Muscle of back (tissue), 11 donors: ENCODE results near the gene C1GALT1. TPM values are rescaled to one million over a fixed set of nuclear protein-coding genes. Genes with fewer than 3 reads are reported as not detected.
"Not testable (repeated sequence)": the region's sequence is repeated elsewhere in the genome, so short reads cannot be mapped to it uniquely, and the experiment has no call there.

Source experiments
- DNase-seq, 3 donors: peaks; one replicate each; pipeline versions ENCODE4 v3.0.0 to v3.0.0-alpha.2; 2013
- polyA plus RNA-seq, 10 donors: library from polyadenylated mRNA; unstranded; fragments of 120-200 nt; gene quantifications; one replicate each; pipeline ENCODE4 v1.2.1, GENCODE V29; 2013; ENCODE audit not compliant: insufficient read length in 10 of 10

Gene C1GALT1
- polyA plus RNA-seq, 10 donors, result 14.6 to 27.6 (median 19.4) TPM

GRCh38 chr7:7165372-7165771, 17.0 kb upstream of the C1GALT1 start:
- no peak for DNase-seq

GRCh38 chr7:7166318-7166717, 16.0 kb upstream of the C1GALT1 start:
- DNase-seq, result no peak

- no peak for DNase-seq
Observed at GRCh38 chr7:7169296-7169695, 13.0 kb upstream of the C1GALT1 start.

GRCh38 chr7:7173956-7174632, 8.2 kb upstream of the C1GALT1 start:
- no peak for DNase-seq

- DNase-seq, result no peak
Observed at GRCh38 chr7:7175075-7175695, 7.2 kb upstream of the C1GALT1 start.

GRCh38 chr7:7176406-7177043, 5.8 kb upstream of the C1GALT1 start:
- peak; percentile 16 to 58 (median 34) for DNase-seq

- peak in 1 of 3 donors; percentile 47 for DNase-seq
Observed at GRCh38 chr7:7177044-7177517, 5.3 kb upstream of the C1GALT1 start.

- DNase-seq, result no peak
Observed at GRCh38 chr7:7178081-7178480, 4.3 kb upstream of the C1GALT1 start.

- no peak for DNase-seq
Observed at GRCh38 chr7:7178906-7179305, 3.4 kb upstream of the C1GALT1 start.

GRCh38 chr7:7180725-7181449, 1.5 kb upstream of the C1GALT1 start:
- no peak for DNase-seq

- DNase-seq, result no peak
Observed at GRCh38 chr7:7181519-7182155, 707 bp upstream of the C1GALT1 start.

- DNase-seq, result peak; percentile 20 to 78 (median 27)
Observed at GRCh38 chr7:7183061-7183837, 905 bp downstream of the C1GALT1 start.

GRCh38 chr7:7183838-7184463, 1.6 kb downstream of the C1GALT1 start:
- DNase-seq, result peak in 2 of 3 donors; percentile 6 to 10

GRCh38 chr7:7185371-7185989, 3.1 kb downstream of the C1GALT1 start:
- DNase-seq, result no peak

- DNase-seq, result no peak
Observed at GRCh38 chr7:7188091-7188490, 5.7 kb downstream of the C1GALT1 start.

GRCh38 chr7:7188742-7189141, 6.4 kb downstream of the C1GALT1 start:
- DNase-seq, result no peak

GRCh38 chr7:7190142-7190541, 7.8 kb downstream of the C1GALT1 start:
- DNase-seq, result peak in 1 of 3 donors; percentile 33

- no peak for DNase-seq
Observed at GRCh38 chr7:7191137-7191536, 8.8 kb downstream of the C1GALT1 start.

- DNase-seq, result not testable (repeated sequence)
Observed at GRCh38 chr7:7192798-7193788, 10.7 kb downstream of the C1GALT1 start.
